Gastrocnemius medialis (tissue), 4 donors: ENCODE results near the gene FKBP5. TPM values are rescaled to one million over a fixed set of nuclear protein-coding genes. Genes with fewer than 3 reads are reported as not detected.
A peak's percentile ranks its signal among the peaks of the same experiment; 100 is the strongest.
"Not testable (repeated sequence)": the region's sequence is repeated elsewhere in the genome, so short reads cannot be mapped to it uniquely, and the experiment has no call there.

Experiments
- ATAC-seq, 2 donors: fragments of 150-250 bp; one replicate each; pipeline ENCODE4 v1.9.1; 2016
- DNase-seq, 2 donors: peaks; one replicate each; pipeline ENCODE4 v3.0.0-alpha.2; 2019
- H3K27ac ChIP-seq, 4 donors: fragments of 200-600 bp; sonication (generic); 1 replicate in 1 of 4; 2 replicates in 3 of 4; pipeline ENCODE4 v1.5.1; 2016 to 2018; ENCODE audit warnings: mild to moderate bottlenecking in 2 of 4, moderate library complexity in 1 of 4
- H3K27me3 ChIP-seq, 3 donors: fragments of 200-600 bp; sonication (generic) in 2 of 3; 1 replicate in 1 of 3; 2 replicates in 2 of 3; pipeline versions ENCODE4 v1.5.1 to v1.6.0; 2016 to 2019; ENCODE audit warnings: mild to moderate bottlenecking in 1 of 3, moderate library complexity in 1 of 3
- H3K36me3 ChIP-seq, 2 donors: fragments of 200-600 bp; sonication (generic) in 1 of 2; one replicate each; pipeline ENCODE4 v1.5.1; 2017 to 2018
- H3K4me1 ChIP-seq, 2 donors: fragments of 200-600 bp; sonication (generic) in 1 of 2; one replicate each; pipeline ENCODE4 v1.5.1; 2016 to 2017; ENCODE audit warnings: mild to moderate bottlenecking in 2 of 2
- H3K4me3 ChIP-seq, 4 donors: fragments of 200-600 bp; sonication (generic) in 3 of 4; 1 replicate in 1 of 4; 2 replicates in 3 of 4; pipeline ENCODE4 v1.5.1; 2016 to 2019; ENCODE audit warnings: mild to moderate bottlenecking in 2 of 4
- H3K9me3 ChIP-seq, 3 donors: fragments of 200-600 bp; sonication (generic) in 2 of 3; 1 replicate in 1 of 3; 2 replicates in 2 of 3; pipeline ENCODE4 v1.5.1; 2016 to 2019
- CTCF ChIP-seq, 5 experiments: fragments of 450-650 bp in 3 of 5; fragments of 200-600 bp in 2 of 5; sonication (generic) in 2 of 5; IDR thresholded peaks in 4 of 5; conservative IDR thresholded peaks in 1 of 5; 1 replicate in 4 of 5; 2 replicates in 1 of 5; pipeline ENCODE4 v1.5.1; 2016 to 2019; ENCODE audit warnings: antibody characterized with exemption in 5 of 5, mild to moderate bottlenecking in 3 of 5, moderate library complexity in 3 of 5
- POLR2A ChIP-seq, 2 donors: fragments of 450-650 bp; IDR thresholded peaks; one replicate each; pipeline ENCODE4 v1.6.1; 2017; ENCODE audit warnings: antibody characterized with exemption in 2 of 2, mild to moderate bottlenecking in 2 of 2, moderate library complexity in 2 of 2
- in situ Hi-C, 4 donors: fragments of 200-750 bp; cut with MboI; loops; one replicate each; pipeline versions ENCODE4 v1.15.0 to v1.8.0; 2017; ENCODE audit warnings: low sequenced_read_pairs in 4 of 4
- intact Hi-C: fragments of 100-400 bp; cut with DNase I; formaldehyde crosslinking; loops from one replicate; pipeline ENCODE4 v1.15.1; 2023; ENCODE audit warnings: low total_unique reads
- total RNA-seq, 4 donors: library from RNA; depleted of rRNA; stranded (reverse); fragments of >200 nt; gene quantifications; one replicate each; pipeline versions ENCODE4 v1.1.0 to v1.2.3, GENCODE V29; 2016

The FKBP5 gene
- total RNA-seq, 4 donors from 2014 or later = 665 to 1,753 (median 1,205) TPM

GRCh38 chr6:35694462-35694861 is 5.7 kb upstream of the FKBP5 start:
- Histone ChIP-seq H3K36me3 (no peaks in the 10 kb centered on the region), H3K9me3 (no peaks in the 10 kb centered on the region), H3K4me3 (no peak overlapping the region), H3K27me3 (no peaks in the 10 kb centered on the region), H3K4me1 (peaks cover 23 to 31% of the 10 kb centered on the region in 2 donors), H3K27ac (no peak overlapping the region)
- DNase-seq (no peak), ATAC-seq (no peak)
- in situ Hi-C loops = loop anchor here in 2 of 4 donors (5.0 kb wide), 1 partner anchor 33 kb away; no protein-coding TSS in a partner anchor
- intact Hi-C loops = no loop called here
- TF ChIP-seq POLR2A (IDR thresholded peaks at IDR 0.05) (no peak), CTCF (IDR thresholded peaks at IDR 0.05 in 4 of 5, conservative IDR thresholded peaks at IDR 0.05 in 1 of 5) (no peak)

- peak; percentile 32 to 66 for TF ChIP-seq POLR2A (IDR thresholded peaks at IDR 0.05)
- no peak for TF ChIP-seq CTCF (IDR thresholded peaks at IDR 0.05 in 4 of 5, conservative IDR thresholded peaks at IDR 0.05 in 1 of 5)
- Histone ChIP-seq H3K4me3 (peak overlapping the region in 1 of 4 donors; percentile 3), H3K4me1 (peaks cover 28 to 36% of the 10 kb centered on the region in 2 donors), H3K36me3 (peaks cover 0 to 10% of the 10 kb centered on the region in 2 donors), H3K27ac (peak overlapping the region; percentile 92 to 97 (median 94)), H3K27me3 (no peaks in the 10 kb centered on the region), H3K9me3 (no peaks in the 10 kb centered on the region)
- intact Hi-C loops = loop anchor here (1.0 kb wide), 2 partner anchors 31 to 35 kb away; no protein-coding TSS in a partner anchor
- in situ Hi-C loops = loop anchor here in 2 of 4 donors (5.0 kb wide), 1 partner anchor 36 kb away; no protein-coding TSS in a partner anchor
- ATAC-seq (peak; percentile 75 to 79), DNase-seq (peak; percentile 97 to 99)
Measured at GRCh38 chr6:35691027-35691824, 2.5 kb upstream of the FKBP5 start.

- in situ Hi-C loops (loop anchor here in 2 of 4 donors (5.0 kb wide), 1 partner anchor 37 kb away; no protein-coding TSS in a partner anchor), intact Hi-C loops (no loop called here)
- H3K27me3 ChIP-seq = no peaks in the 10 kb centered on the region
- ATAC-seq = no peak
- H3K36me3 ChIP-seq = peaks cover 0 to 11% of the 10 kb centered on the region in 2 donors
- peaks cover 28 to 36% of the 10 kb centered on the region in 2 donors for H3K4me1 ChIP-seq
- H3K4me3 ChIP-seq = peak overlapping the region in 1 of 4 donors; percentile 3
- peak overlapping the region; percentile 92 to 97 (median 94) for H3K27ac ChIP-seq
- TF ChIP-seq CTCF (IDR thresholded peaks at IDR 0.05 in 4 of 5, conservative IDR thresholded peaks at IDR 0.05 in 1 of 5) = no peak
- no peak for TF ChIP-seq POLR2A (IDR thresholded peaks at IDR 0.05)
- H3K9me3 ChIP-seq = no peaks in the 10 kb centered on the region
- no peak for DNase-seq
Measured at GRCh38 chr6:35690484-35690883, 1.8 kb upstream of the FKBP5 start.

- Histone ChIP-seq H3K4me1 (peaks cover 28 to 36% of the 10 kb centered on the region in 2 donors), H3K36me3 (peaks cover 0 to 16% of the 10 kb centered on the region in 2 donors), H3K27ac (peak overlapping the region; percentile 92 to 97 (median 94))
- ATAC-seq, intact Hi-C loops, DNase-seq, H3K27me3 ChIP-seq, H3K9me3 ChIP-seq, H3K4me3 ChIP-seq: not testable (repeated sequence)
- in situ Hi-C loops = loop anchor here in 2 of 4 donors (5.0 kb wide), 1 partner anchor 37 kb away; no protein-coding TSS in a partner anchor
Measured at GRCh38 chr6:35690006-35690405, 1.3 kb upstream of the FKBP5 start.
